Endothelial cell (in vitro differentiated cells): ENCODE measurements around the gene GASK1B. TPM values are rescaled to one million over a fixed set of nuclear protein-coding genes. Genes with fewer than 3 reads are reported as not detected.

Source experiments
- DNase-seq: peaks from one replicate; pipeline ENCODE4 v3.0.0; 2021; ENCODE audit warnings: low spot score
- H3K27ac Mint-ChIP-seq: one replicate; pipeline ENCODE4 v1.8.0; 2021; ENCODE audit warnings: mixed read lengths, inconsistent platforms; ENCODE audit not compliant: unreplicated experiment
- H3K27me3 Mint-ChIP-seq: one replicate; pipeline ENCODE4 v1.8.0; 2021; ENCODE audit warnings: mild to moderate bottlenecking, moderate library complexity, mixed read lengths, inconsistent platforms; ENCODE audit not compliant: unreplicated experiment
- H3K36me3 Mint-ChIP-seq: one replicate; pipeline ENCODE4 v1.8.0; 2021; ENCODE audit warnings: mild to moderate bottlenecking, low read depth, mixed read lengths, inconsistent platforms; ENCODE audit not compliant: unreplicated experiment
- H3K4me1 Mint-ChIP-seq: one replicate; pipeline ENCODE4 v1.8.0; 2021; ENCODE audit warnings: mild to moderate bottlenecking, mixed read lengths, inconsistent platforms; ENCODE audit not compliant: unreplicated experiment
- H3K4me3 Mint-ChIP-seq: one replicate; pipeline ENCODE4 v1.8.0; 2021; ENCODE audit warnings: mild to moderate bottlenecking, mixed read lengths, inconsistent platforms; ENCODE audit not compliant: unreplicated experiment
- H3K9me3 Mint-ChIP-seq: one replicate; pipeline ENCODE4 v1.8.0; 2021; ENCODE audit warnings: mixed read lengths, inconsistent platforms; ENCODE audit not compliant: unreplicated experiment
- total RNA-seq: library from RNA; stranded (reverse); fragmentation: NEBNext Ultra II Directional; extraction: Animal tissue kit (Norgen Biotek cat#: 25700); gene quantifications from one replicate; pipeline ENCODE4 v1.2.1, GENCODE V29; 2021; ENCODE audit not compliant: unreplicated experiment
- TF ChIP-seq, protein P1 (sequence below): fragments of 200-600 bp; sonication (generic); IDR thresholded peaks from one replicate; pipeline ENCODE4 v1.5.0; 2021; ENCODE audit warnings: antibody characterized with exemption; ENCODE audit not compliant: unreplicated experiment

The GASK1B gene
- total RNA-seq, 1 donor from 2014 or later = 63.8 TPM

DNA sequence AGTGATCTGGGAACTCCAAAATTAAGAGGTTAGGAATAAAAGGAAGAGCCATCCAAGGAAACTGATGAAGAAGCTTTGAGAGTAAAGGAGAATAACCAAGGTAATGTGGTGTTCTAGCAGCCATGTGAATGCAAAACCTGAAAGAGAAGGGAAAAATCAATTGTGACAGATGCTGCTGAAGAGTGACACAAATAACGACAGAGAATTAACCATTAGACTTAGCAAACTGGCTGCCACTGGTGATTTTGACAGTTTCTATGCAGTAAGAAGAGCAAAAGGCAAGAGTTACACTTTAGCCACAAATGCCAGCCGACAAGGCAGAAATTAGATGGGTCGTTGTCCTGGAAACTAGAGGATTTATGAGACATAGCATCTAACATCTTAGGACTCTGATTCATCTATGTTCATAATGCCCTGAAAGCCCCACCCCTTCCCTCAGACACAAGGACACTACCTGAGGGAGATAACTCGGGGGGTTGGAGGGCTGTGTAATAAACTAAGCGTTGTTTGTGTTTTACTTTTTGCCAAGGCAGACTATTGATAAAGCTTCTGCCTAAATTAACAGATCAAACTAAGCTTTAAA, 24.5 kb upstream of the GASK1B start:
- Mint-ChIP-seq H3K27me3 (no peaks in the 10 kb centered on the region), H3K4me1 (no peaks in the 10 kb centered on the region), H3K36me3 (no peaks in the 10 kb centered on the region), H3K4me3 (no peak overlapping the region), H3K9me3 (no peaks in the 10 kb centered on the region), H3K27ac (no peak overlapping the region)
- DNase-seq = no peak
- TF ChIP-seq, protein P1, sequence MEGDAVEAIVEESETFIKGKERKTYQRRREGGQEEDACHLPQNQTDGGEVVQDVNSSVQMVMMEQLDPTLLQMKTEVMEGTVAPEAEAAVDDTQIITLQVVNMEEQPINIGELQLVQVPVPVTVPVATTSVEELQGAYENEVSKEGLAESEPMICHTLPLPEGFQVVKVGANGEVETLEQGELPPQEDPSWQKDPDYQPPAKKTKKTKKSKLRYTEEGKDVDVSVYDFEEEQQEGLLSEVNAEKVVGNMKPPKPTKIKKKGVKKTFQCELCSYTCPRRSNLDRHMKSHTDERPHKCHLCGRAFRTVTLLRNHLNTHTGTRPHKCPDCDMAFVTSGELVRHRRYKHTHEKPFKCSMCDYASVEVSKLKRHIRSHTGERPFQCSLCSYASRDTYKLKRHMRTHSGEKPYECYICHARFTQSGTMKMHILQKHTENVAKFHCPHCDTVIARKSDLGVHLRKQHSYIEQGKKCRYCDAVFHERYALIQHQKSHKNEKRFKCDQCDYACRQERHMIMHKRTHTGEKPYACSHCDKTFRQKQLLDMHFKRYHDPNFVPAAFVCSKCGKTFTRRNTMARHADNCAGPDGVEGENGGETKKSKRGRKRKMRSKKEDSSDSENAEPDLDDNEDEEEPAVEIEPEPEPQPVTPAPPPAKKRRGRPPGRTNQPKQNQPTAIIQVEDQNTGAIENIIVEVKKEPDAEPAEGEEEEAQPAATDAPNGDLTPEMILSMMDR = no peak

DNA sequence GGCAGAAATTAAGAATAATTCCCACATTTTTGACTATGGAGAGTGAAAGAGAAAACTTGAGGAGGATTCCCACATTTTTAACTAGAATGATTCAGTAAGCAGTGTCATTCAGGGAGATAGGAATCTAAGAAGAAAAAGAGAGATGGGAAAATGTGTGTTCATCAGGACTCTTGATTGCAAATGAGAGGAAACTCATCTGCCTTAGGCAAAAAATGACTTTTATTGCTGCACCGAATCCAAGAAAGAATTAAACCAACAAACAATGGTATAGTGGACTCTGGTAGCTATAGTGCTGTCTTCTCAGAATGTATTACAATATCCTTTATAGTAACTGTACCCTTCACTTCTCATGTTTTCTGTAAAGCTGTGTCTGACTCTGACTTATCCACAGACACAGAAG, 22.5 kb upstream of the GASK1B start:
- Mint-ChIP-seq H3K4me3 (no peak overlapping the region), H3K27me3 (no peaks in the 10 kb centered on the region), H3K9me3 (no peaks in the 10 kb centered on the region), H3K4me1 (no peaks in the 10 kb centered on the region), H3K36me3 (no peaks in the 10 kb centered on the region), H3K27ac (no peak overlapping the region)
- TF ChIP-seq, protein P1 = no peak
- DNase-seq = no peak

DNA sequence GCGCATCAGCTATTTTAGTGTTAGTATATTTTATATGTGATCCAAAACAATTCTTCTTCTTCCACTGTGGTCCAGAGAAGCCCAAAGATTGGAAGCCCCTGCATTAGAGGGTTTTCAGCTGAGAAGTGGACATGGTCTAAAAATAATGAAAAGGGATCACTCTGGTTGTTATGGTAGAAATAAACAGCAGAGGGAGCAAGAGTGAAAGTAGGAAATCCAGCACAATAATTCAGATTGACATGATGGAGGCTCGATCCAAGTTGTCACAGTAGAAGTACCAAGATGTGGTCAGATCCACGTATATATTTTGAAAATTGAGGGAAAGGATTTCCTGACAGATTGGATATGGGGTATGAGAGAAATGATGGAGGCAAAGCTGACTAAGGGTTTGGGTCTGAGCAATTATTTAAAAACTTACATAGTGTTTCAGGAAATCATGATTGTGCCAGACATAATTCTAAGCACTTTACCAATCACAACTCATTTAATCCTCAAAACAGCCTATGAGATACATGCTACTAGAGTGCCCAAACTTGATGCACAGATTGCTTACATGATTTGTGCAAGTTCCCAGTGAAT, 20.4 kb upstream of the GASK1B start:
- Mint-ChIP-seq H3K4me1 (no peaks in the 10 kb centered on the region), H3K27ac (no peak overlapping the region), H3K27me3 (no peaks in the 10 kb centered on the region), H3K9me3 (no peaks in the 10 kb centered on the region), H3K36me3 (no peaks in the 10 kb centered on the region), H3K4me3 (no peak overlapping the region)
- DNase-seq = no peak
- TF ChIP-seq, protein P1 = peak; percentile 51

DNA sequence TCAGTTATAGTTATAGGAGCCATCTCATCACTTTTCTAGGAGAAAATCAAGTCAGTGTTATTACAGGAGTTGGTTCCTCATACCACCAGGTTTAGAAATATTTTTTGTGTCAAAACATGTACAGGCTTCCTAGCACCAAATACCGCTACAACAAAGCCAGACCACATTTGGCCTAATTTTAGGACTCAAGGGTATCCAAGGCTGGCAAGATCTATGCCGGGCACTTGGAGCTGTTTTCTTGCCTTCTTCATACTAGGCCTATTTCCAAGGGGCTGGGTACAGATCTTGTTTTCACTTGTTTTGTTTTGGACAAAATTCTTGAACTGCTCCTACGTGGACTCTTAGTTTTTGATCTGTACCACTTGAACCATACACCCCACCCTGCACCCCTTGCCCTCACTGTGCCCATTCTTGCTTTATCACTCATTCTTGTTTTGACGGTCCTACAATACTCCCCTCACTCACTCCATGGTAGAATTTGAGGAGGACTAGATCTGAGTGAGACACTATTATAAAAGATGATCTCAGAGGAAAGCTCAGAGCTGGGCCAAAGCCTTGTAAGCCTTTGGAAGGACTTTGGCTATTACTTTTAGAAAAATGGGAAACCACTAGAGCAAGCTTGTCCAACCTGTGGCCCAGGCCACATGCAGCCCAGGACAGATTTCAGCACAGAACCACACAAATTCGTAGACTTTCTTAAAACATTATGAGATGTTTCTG, 19.8 kb upstream of the GASK1B start:
- TF ChIP-seq, protein P1 = no peak
- no peaks in the 10 kb centered on the region for H3K4me1 Mint-ChIP-seq

DNA sequence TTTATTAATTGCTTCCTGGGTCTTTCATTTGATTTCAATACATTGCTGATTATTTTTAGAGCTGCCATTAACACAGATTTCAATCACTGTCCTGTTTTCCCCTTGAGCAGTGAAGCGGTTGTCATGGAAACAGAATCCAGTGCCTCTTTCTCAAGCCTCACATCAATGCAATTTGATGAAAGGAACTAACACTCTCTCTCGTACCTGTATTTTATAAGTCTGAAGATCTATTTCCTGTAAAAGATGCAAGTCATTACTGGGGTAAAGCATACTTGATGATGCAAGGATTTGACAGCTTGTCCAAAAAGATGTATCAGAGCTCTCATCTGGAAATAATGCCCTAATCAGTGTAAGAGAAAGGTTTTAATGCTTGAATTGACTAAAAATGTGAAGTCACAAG, 17.9 kb upstream of the GASK1B start:
- H3K27me3 Mint-ChIP-seq = no peaks in the 10 kb centered on the region
- no peak overlapping the region for H3K27ac Mint-ChIP-seq
- H3K36me3 Mint-ChIP-seq = no peaks in the 10 kb centered on the region
- no peaks in the 10 kb centered on the region for H3K9me3 Mint-ChIP-seq
- TF ChIP-seq, protein P1 = no peak
- no peak overlapping the region for H3K4me3 Mint-ChIP-seq
- no peaks in the 10 kb centered on the region for H3K4me1 Mint-ChIP-seq
- no peak for DNase-seq

More for the DNA sequence above, 19.8 kb upstream of the GASK1B start:
- no peaks in the 10 kb centered on the region for H3K27me3 Mint-ChIP-seq
- no peaks in the 10 kb centered on the region for H3K9me3 Mint-ChIP-seq
- H3K27ac Mint-ChIP-seq = no peak overlapping the region
- H3K4me3 Mint-ChIP-seq = no peak overlapping the region
- DNase-seq = no peak
- no peaks in the 10 kb centered on the region for H3K36me3 Mint-ChIP-seq
